HG03521 (cell line): ENCODE data around the gene B4GALT7.
"Not testable (repeated sequence)": the region's sequence is repeated elsewhere in the genome, so short reads cannot be mapped to it uniquely, and the experiment has no call there.

Source experiments
- ATAC-seq: cut with Tn5 transposase; IDR thresholded peaks from one replicate; pipeline ENCODE4 v1.9.1; 2021; ENCODE audit warnings: mild to moderate bottlenecking, moderate library complexity; ENCODE audit not compliant: unreplicated experiment

B4GALT7 gene

GRCh38 chr5:177608243-177609075 is 8.5 kb downstream of the B4GALT7 start:
- ATAC-seq: no peak

- ATAC-seq: no peak
Measured at GRCh38 chr5:177609076-177610059, 9.4 kb downstream of the B4GALT7 start.

GRCh38 chr5:177610131-177610769 is 10.3 kb downstream of the B4GALT7 start:
- ATAC-seq: no peak

GRCh38 chr5:177610770-177611445 is 11.0 kb downstream of the B4GALT7 start:
- no peak for ATAC-seq

- no peak for ATAC-seq
Measured at GRCh38 chr5:177611446-177612214, 11.7 kb downstream of the B4GALT7 start.

- no peak for ATAC-seq
Measured at GRCh38 chr5:177612215-177612673, 12.3 kb downstream of the B4GALT7 start.

- ATAC-seq: no peak
Measured at GRCh38 chr5:177620560-177620959, 20.6 kb downstream of the B4GALT7 start.

GRCh38 chr5:177624172-177624571 is 24.2 kb downstream of the B4GALT7 start:
- ATAC-seq: not testable (repeated sequence)

- not testable (repeated sequence) for ATAC-seq
Measured at GRCh38 chr5:177630186-177630585, 30.3 kb downstream of the B4GALT7 start.

GRCh38 chr5:177634912-177635311 is 35.0 kb downstream of the B4GALT7 start:
- not testable (repeated sequence) for ATAC-seq

- ATAC-seq: not testable (repeated sequence)
Measured at GRCh38 chr5:177645462-177645861, 45.5 kb downstream of the B4GALT7 start.

GRCh38 chr5:177651235-177651634 is 51.3 kb downstream of the B4GALT7 start:
- ATAC-seq: not testable (repeated sequence)

GRCh38 chr5:177657846-177658245 is 57.9 kb downstream of the B4GALT7 start:
- not testable (repeated sequence) for ATAC-seq

- not testable (repeated sequence) for ATAC-seq
Measured at GRCh38 chr5:177658542-177658941, 58.6 kb downstream of the B4GALT7 start.
